OCI-LY1 (cell line): ENCODE results near the gene NPM1.

Experiments
- H2AFZ ChIP-seq: fragments of 200-600 bp; sonication (generic), shearing (Covaris generic); 2 replicates; pipeline ENCODE4 v1.6.0; 2014; ENCODE audit warnings: antibody characterized with exemption, mild to moderate bottlenecking, low read length
- H3F3A ChIP-seq: fragments of 200-600 bp; sonication (generic), shearing (Covaris generic); 2 replicates; pipeline ENCODE4 v1.6.0; 2014; ENCODE audit warnings: mild to moderate bottlenecking, antibody characterized with exemption, low read length, moderate library complexity; ENCODE audit not compliant: insufficient read depth
- H3K27ac ChIP-seq: fragments of 200-600 bp; sonication (generic); 2 replicates; pipeline ENCODE4 v1.5.1; 2014; ENCODE audit warnings: low read length, mixed run types, mild to moderate bottlenecking, low read depth; ENCODE audit not compliant: poor library complexity, severe bottlenecking
- H3K27me3 ChIP-seq: fragments of 200-600 bp; sonication (generic); 2 replicates; pipeline ENCODE4 v1.6.0; 2014; ENCODE audit warnings: antibody characterized with exemption, mild to moderate bottlenecking, low read length, moderate library complexity; ENCODE audit not compliant: insufficient read depth
- H3K36me3 ChIP-seq: fragments of 200-600 bp; sonication (generic); 2 replicates; pipeline ENCODE4 v1.6.1; 2014; ENCODE audit warnings: mild to moderate bottlenecking, antibody characterized with exemption, low read length, moderate library complexity, mixed read lengths; ENCODE audit not compliant: insufficient read depth
- H3K4me1 ChIP-seq: fragments of 200-600 bp; sonication (generic); 2 replicates; pipeline ENCODE4 v1.5.1; 2014; ENCODE audit warnings: mild to moderate bottlenecking, low read length, moderate library complexity; ENCODE audit not compliant: insufficient read depth, severe bottlenecking
- H3K4me2 ChIP-seq: fragments of 200-600 bp; sonication (generic), shearing (Covaris generic); 2 replicates; pipeline ENCODE4 v1.6.1; 2014; ENCODE audit warnings: low read length
- H3K4me3 ChIP-seq: fragments of 200-600 bp; sonication (generic); 2 replicates; pipeline ENCODE4 v1.5.1; 2014; ENCODE audit warnings: low read length, low read depth, mild to moderate bottlenecking, mixed read lengths; ENCODE audit not compliant: poor library complexity, severe bottlenecking
- H3K79me2 ChIP-seq: fragments of 200-600 bp; shearing (Covaris generic); 2 replicates; pipeline ENCODE4 v1.6.1; 2016; ENCODE audit warnings: mixed run types, low read length, mixed read lengths; ENCODE audit not compliant: insufficient read depth
- H3K9ac ChIP-seq: fragments of 200-600 bp; sonication (generic), shearing (Covaris generic); 2 replicates; pipeline ENCODE4 v1.6.1; 2014; ENCODE audit warnings: mild to moderate bottlenecking, low read length, mixed read lengths
- H3K9me2 ChIP-seq: fragments of 200-600 bp; sonication (generic), shearing (Covaris generic); 2 replicates; pipeline ENCODE4 v1.6.1; 2014; ENCODE audit warnings: low read depth, mild to moderate bottlenecking, low read length, mixed read lengths
- H3K9me3 ChIP-seq: fragments of 200-600 bp; shearing (Covaris generic); 2 replicates; pipeline ENCODE4 v1.6.1; 2014; ENCODE audit warnings: low read length, mixed read lengths
- H4K20me1 ChIP-seq: fragments of 200-600 bp; sonication (generic), shearing (Covaris generic); 2 replicates; pipeline ENCODE4 v1.6.0; 2016; ENCODE audit warnings: mild to moderate bottlenecking, low read length; ENCODE audit not compliant: insufficient read depth
- EZH2 ChIP-seq: fragments of 200-600 bp; sonication (generic), shearing (Covaris generic); IDR thresholded peaks from 2 replicates; pipeline ENCODE4 v1.8.0; 2017; ENCODE audit warnings: borderline replicate concordance, mixed run types, mild to moderate bottlenecking, antibody characterized with exemption, low read length, moderate library complexity, mixed read lengths
- TF ChIP-seq, protein P1 (sequence below): fragments of 200-600 bp; sonication (generic), shearing (Covaris generic); IDR thresholded peaks from 2 replicates; pipeline ENCODE4 v1.5.1; 2017; ENCODE audit warnings: mild to moderate bottlenecking, antibody characterized with exemption, low read length, moderate library complexity, mixed read lengths

Gene NPM1

DNA sequence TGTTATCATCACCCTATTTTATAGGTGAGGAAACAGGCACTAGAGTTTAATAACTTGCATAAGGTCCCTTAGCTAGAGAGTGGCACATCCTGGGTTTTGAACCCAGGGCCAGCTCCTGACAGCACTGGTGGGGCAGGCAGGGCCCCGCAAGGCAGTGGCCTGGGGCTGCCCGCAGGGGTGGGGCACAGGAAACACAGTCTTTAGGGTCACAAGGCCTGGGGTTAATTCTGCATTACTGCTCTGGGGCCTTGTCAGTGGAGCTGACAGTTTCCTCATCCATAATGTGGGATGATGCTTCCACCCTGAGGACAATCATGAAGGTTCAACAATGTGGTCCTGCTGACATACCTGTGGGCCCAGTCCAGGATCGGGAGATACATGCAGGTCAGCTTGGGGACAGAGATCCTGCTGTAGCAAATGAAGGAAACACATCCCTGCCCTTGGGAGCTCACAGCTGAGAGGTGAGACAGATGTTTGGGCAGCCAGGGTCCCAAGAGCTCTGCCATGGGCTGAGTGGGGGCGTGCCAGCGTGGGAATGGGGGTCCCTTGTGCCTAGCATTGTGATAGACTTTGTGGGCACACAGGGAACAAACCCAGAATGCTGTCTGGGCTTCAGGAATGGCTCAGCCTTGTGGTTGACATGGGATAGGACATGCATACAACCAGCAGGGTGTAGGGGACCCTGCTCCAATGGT is 46.5 kb downstream of the NPM1 start:
- TF ChIP-seq, protein P1, sequence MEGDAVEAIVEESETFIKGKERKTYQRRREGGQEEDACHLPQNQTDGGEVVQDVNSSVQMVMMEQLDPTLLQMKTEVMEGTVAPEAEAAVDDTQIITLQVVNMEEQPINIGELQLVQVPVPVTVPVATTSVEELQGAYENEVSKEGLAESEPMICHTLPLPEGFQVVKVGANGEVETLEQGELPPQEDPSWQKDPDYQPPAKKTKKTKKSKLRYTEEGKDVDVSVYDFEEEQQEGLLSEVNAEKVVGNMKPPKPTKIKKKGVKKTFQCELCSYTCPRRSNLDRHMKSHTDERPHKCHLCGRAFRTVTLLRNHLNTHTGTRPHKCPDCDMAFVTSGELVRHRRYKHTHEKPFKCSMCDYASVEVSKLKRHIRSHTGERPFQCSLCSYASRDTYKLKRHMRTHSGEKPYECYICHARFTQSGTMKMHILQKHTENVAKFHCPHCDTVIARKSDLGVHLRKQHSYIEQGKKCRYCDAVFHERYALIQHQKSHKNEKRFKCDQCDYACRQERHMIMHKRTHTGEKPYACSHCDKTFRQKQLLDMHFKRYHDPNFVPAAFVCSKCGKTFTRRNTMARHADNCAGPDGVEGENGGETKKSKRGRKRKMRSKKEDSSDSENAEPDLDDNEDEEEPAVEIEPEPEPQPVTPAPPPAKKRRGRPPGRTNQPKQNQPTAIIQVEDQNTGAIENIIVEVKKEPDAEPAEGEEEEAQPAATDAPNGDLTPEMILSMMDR: no peak
- TF ChIP-seq EZH2: no peak

DNA sequence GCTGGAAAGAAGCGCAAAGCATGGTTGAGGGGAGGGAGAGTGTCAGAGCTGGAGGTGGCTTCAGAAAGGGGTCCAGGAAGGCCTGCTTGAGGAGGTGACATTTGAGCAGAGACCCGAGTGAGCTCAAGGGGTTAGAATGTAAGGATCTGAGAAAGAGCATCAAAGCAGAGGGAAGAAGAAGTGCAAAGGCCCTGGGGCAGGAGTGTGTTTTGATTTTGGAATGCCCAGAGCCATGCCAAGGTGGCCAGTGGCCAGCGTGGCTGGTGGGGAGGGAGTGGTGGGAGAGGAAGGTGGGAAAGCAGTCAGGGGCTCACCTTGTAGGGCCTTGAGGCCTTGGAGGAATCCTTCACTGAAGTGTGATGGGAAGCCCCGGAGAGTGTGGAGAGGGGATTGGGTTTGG is 47.2 kb downstream of the NPM1 start:
- H3F3A ChIP-seq: no peaks in the 10 kb centered on the region
- no peaks in the 10 kb centered on the region for H4K20me1 ChIP-seq
- H3K27me3 ChIP-seq: 0 out of 2 replicates have a peak, but pooled peaks cover 5% of the 10 kb centered on the region
- no peaks in the 10 kb centered on the region for H3K9me2 ChIP-seq
- no peaks in the 10 kb centered on the region for H3K4me1 ChIP-seq
- H3K27ac ChIP-seq: no peak overlapping the region
- no peaks in the 10 kb centered on the region for H3K79me2 ChIP-seq
- no peak overlapping the region for H3K9ac ChIP-seq
- H3K4me2 ChIP-seq: no peak overlapping the region
- no peak overlapping the region for H2AFZ ChIP-seq
- no peak overlapping the region for H3K4me3 ChIP-seq
- no peaks in the 10 kb centered on the region for H3K9me3 ChIP-seq
- H3K36me3 ChIP-seq: no peaks in the 10 kb centered on the region
- no peak for TF ChIP-seq EZH2
- TF ChIP-seq, protein P1: no peak

More for the DNA sequence above, 46.5 kb downstream of the NPM1 start:
- Histone ChIP-seq H2AFZ (no peak overlapping the region), H3K4me3 (no peak overlapping the region), H3K79me2 (no peaks in the 10 kb centered on the region), H3K36me3 (no peaks in the 10 kb centered on the region), H4K20me1 (no peaks in the 10 kb centered on the region), H3K9me2 (no peaks in the 10 kb centered on the region), H3K4me1 (no peaks in the 10 kb centered on the region), H3K27ac (no peak overlapping the region), H3K9me3 (no peaks in the 10 kb centered on the region), H3K27me3 (0 out of 2 replicates have a peak, but pooled peaks cover 5% of the 10 kb centered on the region), H3K9ac (no peak overlapping the region), H3F3A (no peaks in the 10 kb centered on the region), H3K4me2 (no peak overlapping the region)

DNA sequence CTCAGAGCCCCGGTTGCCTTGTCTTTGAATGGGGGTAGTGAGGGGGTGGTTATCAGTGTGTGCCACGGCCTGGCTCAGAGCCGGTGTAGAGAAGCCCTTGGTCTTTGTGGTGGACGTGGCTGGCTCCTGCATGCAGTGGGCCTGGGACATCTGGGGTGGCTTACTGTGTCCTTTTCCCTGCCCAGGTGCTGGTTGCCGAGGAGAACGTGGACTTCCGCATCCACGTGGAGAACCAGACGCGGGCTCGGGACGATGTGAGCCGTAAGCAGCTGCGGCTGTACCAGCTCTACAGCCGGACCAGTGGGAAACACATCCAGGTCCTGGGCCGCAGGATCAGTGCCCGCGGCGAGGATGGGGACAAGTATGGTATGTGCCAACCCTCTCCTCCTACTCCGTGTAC is 48.3 kb downstream of the NPM1 start:
- Histone ChIP-seq H3K36me3 (no peaks in the 10 kb centered on the region), H2AFZ (no peak overlapping the region)

More for the DNA sequence above, 48.3 kb downstream of the NPM1 start:
- H3K4me1 ChIP-seq: no peaks in the 10 kb centered on the region
- no peak overlapping the region for H3K27ac ChIP-seq
- H3K4me3 ChIP-seq: no peak overlapping the region
- 0 out of 2 replicates have a peak, but pooled peaks cover 5% of the 10 kb centered on the region for H3K27me3 ChIP-seq
- no peaks in the 10 kb centered on the region for H3K9me2 ChIP-seq
- TF ChIP-seq EZH2: no peak
- TF ChIP-seq, protein P1: no peak
- H3K4me2 ChIP-seq: no peak overlapping the region
- no peak overlapping the region for H3K9ac ChIP-seq
- no peaks in the 10 kb centered on the region for H3K79me2 ChIP-seq
- no peaks in the 10 kb centered on the region for H4K20me1 ChIP-seq
- no peaks in the 10 kb centered on the region for H3K9me3 ChIP-seq
- no peaks in the 10 kb centered on the region for H3F3A ChIP-seq
